ENCODE results near the gene METTL6. TPM values are rescaled to one million over a fixed set of nuclear protein-coding genes. Genes with fewer than 3 reads are reported as not detected.
A peak's percentile ranks its signal among the peaks of the same experiment; 100 is the strongest.
"Not testable (repeated sequence)": the region's sequence is repeated elsewhere in the genome, so short reads cannot be mapped to it uniquely, and the experiment has no call there.

Gene METTL6
- total RNA-seq, 1 experiment from 2014 or later: 61.3 TPM

- no peak for DNase-seq (ENCODE audit: low spot score)
- in situ Hi-C loops (cut with HindIII; ENCODE audit: low sequenced_read_pairs): no loop called here
These were observed 44.9 kb downstream of the METTL6 start for GRCh38 chr3:15382405-15382923.

- in situ Hi-C loops (cut with HindIII; ENCODE audit: low sequenced_read_pairs): no loop called here
- DNase-seq (ENCODE audit: low spot score): no peak
These were observed 46.1 kb downstream of the METTL6 start for GRCh38 chr3:15380980-15381890.

GRCh38 chr3:15377961-15378791, 49.2 kb downstream of the METTL6 start:
- in situ Hi-C loops (cut with HindIII; ENCODE audit: low sequenced_read_pairs): no loop called here
- peak; percentile 94 for DNase-seq (ENCODE audit: low spot score)

GRCh38 chr3:15375461-15376000, 51.8 kb downstream of the METTL6 start:
- no peak for DNase-seq (ENCODE audit: low spot score)
- in situ Hi-C loops (cut with HindIII; ENCODE audit: low sequenced_read_pairs): no loop called here

- in situ Hi-C loops (cut with HindIII; ENCODE audit: low sequenced_read_pairs): no loop called here
These were observed 54.4 kb downstream of the METTL6 start for GRCh38 chr3:15372918-15373317.

GRCh38 chr3:15368561-15369135, 58.7 kb downstream of the METTL6 start:
- in situ Hi-C loops (cut with HindIII; ENCODE audit: low sequenced_read_pairs): no loop called here
- DNase-seq (ENCODE audit: low spot score): no peak

More at GRCh38 chr3:15372918-15373317, 54.4 kb downstream of the METTL6 start:
- no peak for DNase-seq (ENCODE audit: low spot score)

GRCh38 chr3:15367059-15367458, 60.3 kb downstream of the METTL6 start:
- DNase-seq (ENCODE audit: low spot score): no peak
- in situ Hi-C loops (cut with HindIII; ENCODE audit: low sequenced_read_pairs): no loop called here

GRCh38 chr3:15364078-15364477, 63.3 kb downstream of the METTL6 start:
- DNase-seq (ENCODE audit: low spot score); in situ Hi-C loops (cut with HindIII; ENCODE audit: low sequenced_read_pairs): not testable (repeated sequence)

- no peak for DNase-seq (ENCODE audit: low spot score)
- in situ Hi-C loops (cut with HindIII; ENCODE audit: low sequenced_read_pairs): no loop called here
These were observed 65.7 kb downstream of the METTL6 start for GRCh38 chr3:15361494-15362214.

GRCh38 chr3:15360788-15361493, 66.4 kb downstream of the METTL6 start:
- DNase-seq (ENCODE audit: low spot score): no peak
- in situ Hi-C loops (cut with HindIII; ENCODE audit: low sequenced_read_pairs): no loop called here

Other genes with a start within 250 kb of the METTL6 start
- 17.1 and 26.9 TPM in 2 replicates for gene CAPN7, start 221.3 kb downstream of the METTL6 start, total RNA-seq (2014; rRNA removed; shearing (Covaris generic))
- 5.1 and 5.6 TPM in 2 replicates for gene SH3BP5, start 95.0 kb downstream of the METTL6 start, total RNA-seq (2014; rRNA removed; shearing (Covaris generic))
- gene EAF1, start 54 bp upstream of the METTL6 start, total RNA-seq (2014; rRNA removed; shearing (Covaris generic)): 18.7 and 18.9 TPM in 2 replicates
- 0.17 and 0.68 TPM in 2 replicates for gene COLQ, start 94.2 kb upstream of the METTL6 start, total RNA-seq (2014; rRNA removed; shearing (Covaris generic))
- 15.0 and 17.4 TPM in 2 replicates for gene HACL1, start 174.0 kb upstream of the METTL6 start, total RNA-seq (2014; rRNA removed; shearing (Covaris generic))
- 3.3 and 10.4 TPM in 2 replicates for gene BTD, start 174.2 kb upstream of the METTL6 start, total RNA-seq (2014; rRNA removed; shearing (Covaris generic))